Measurements from ENCODE around the gene HSPA12B.
A peak's percentile ranks its signal among the peaks of the same experiment; 100 is the strongest.

HSPA12B gene

GRCh38 chr20:3800878-3801260 lies 68.4 kb downstream of the HSPA12B start:
- peaks cover 42 to 48% of the 10 kb centered on the region in 2 donors for H3K36me3 ChIP-seq (ENCODE audit: control insufficient read depth in 2 of 2, insufficient read depth in 2 of 2, low read length in 2 of 2)
- no peaks in the 10 kb centered on the region for H3K9me3 ChIP-seq (ENCODE audit: control insufficient read depth in 2 of 2, low read length in 2 of 2)
- peaks cover 45% of the 10 kb centered on the region for H3K4me1 ChIP-seq (ENCODE audit: control insufficient read depth, insufficient read depth, low read length)
- no peak overlapping the region for H3K9ac ChIP-seq (ENCODE audit: low read length in 2 of 2)
- no peaks in the 10 kb centered on the region for H3K27me3 ChIP-seq (ENCODE audit: control insufficient read depth in 1 of 2, insufficient read depth in 2 of 2, low read length in 2 of 2)
- no peak overlapping the region for H3K4me3 ChIP-seq (ENCODE audit: low read length in 2 of 2)
- no peak overlapping the region for H3K27ac ChIP-seq (ENCODE audit: low read length)

- Histone ChIP-seq H3K4me1 (ENCODE audit: control insufficient read depth, insufficient read depth, low read length) (peaks cover 49% of the 10 kb centered on the region), H3K9me3 (ENCODE audit: control insufficient read depth in 2 of 2, low read length in 2 of 2) (no peaks in the 10 kb centered on the region), H3K27me3 (ENCODE audit: control insufficient read depth in 1 of 2, insufficient read depth in 2 of 2, low read length in 2 of 2) (no peaks in the 10 kb centered on the region), H3K27ac (ENCODE audit: low read length) (no peak overlapping the region), H3K36me3 (ENCODE audit: control insufficient read depth in 2 of 2, insufficient read depth in 2 of 2, low read length in 2 of 2) (peaks cover 42 to 48% of the 10 kb centered on the region in 2 donors), H3K9ac (ENCODE audit: low read length in 2 of 2) (peak overlapping the region in 1 of 2 donors; percentile 29), H3K4me3 (ENCODE audit: low read length in 2 of 2) (no peak overlapping the region)
Measured at GRCh38 chr20:3801299-3801698, 68.8 kb downstream of the HSPA12B start.

GRCh38 chr20:3801846-3802245 lies 69.4 kb downstream of the HSPA12B start:
- H3K36me3 ChIP-seq (ENCODE audit: control insufficient read depth in 2 of 2, insufficient read depth in 2 of 2, low read length in 2 of 2) = peaks cover 42 to 48% of the 10 kb centered on the region in 2 donors
- H3K4me1 ChIP-seq (ENCODE audit: control insufficient read depth, insufficient read depth, low read length) = peaks cover 48% of the 10 kb centered on the region
- H3K27ac ChIP-seq (ENCODE audit: low read length) = no peak overlapping the region

More at GRCh38 chr20:3801846-3802245, 69.4 kb downstream of the HSPA12B start:
- Histone ChIP-seq H3K9me3 (ENCODE audit: control insufficient read depth in 2 of 2, low read length in 2 of 2) (no peaks in the 10 kb centered on the region), H3K4me3 (ENCODE audit: low read length in 2 of 2) (no peak overlapping the region), H3K27me3 (ENCODE audit: control insufficient read depth in 1 of 2, insufficient read depth in 2 of 2, low read length in 2 of 2) (no peaks in the 10 kb centered on the region), H3K9ac (ENCODE audit: low read length in 2 of 2) (no peak overlapping the region)

Data from stomach smooth muscle (tissue), 2 donors.